Stomach smooth muscle (tissue), 2 donors: ENCODE results near the gene OR10H5.
"Not testable (repeated sequence)": the region's sequence is repeated elsewhere in the genome, so short reads cannot be mapped to it uniquely, and the experiment has no call there.

ENCODE experiments used
- H3K27ac ChIP-seq: one replicate; pipeline ENCODE4 v1.7.0; 2013; ENCODE audit warnings: mild to moderate bottlenecking, low read length, inconsistent platforms
- H3K27me3 ChIP-seq, 2 donors: one replicate each; pipeline ENCODE4 v1.7.0; 2013; ENCODE audit warnings: low read length in 2 of 2; ENCODE audit not compliant: insufficient read depth in 2 of 2, control insufficient read depth in 1 of 2
- H3K36me3 ChIP-seq, 2 donors: one replicate each; pipeline ENCODE4 v1.7.0; 2013; ENCODE audit warnings: low read length in 2 of 2; ENCODE audit not compliant: control insufficient read depth in 2 of 2, insufficient read depth in 2 of 2
- H3K4me1 ChIP-seq: one replicate; pipeline ENCODE4 v1.7.0; 2013; ENCODE audit warnings: low read length; ENCODE audit not compliant: control insufficient read depth, insufficient read depth
- H3K4me3 ChIP-seq, 2 donors: one replicate each; pipeline ENCODE4 v1.7.0; 2013; ENCODE audit warnings: low read length in 2 of 2
- H3K9ac ChIP-seq, 2 donors: one replicate each; pipeline ENCODE4 v1.7.0; 2013; ENCODE audit warnings: low read length in 2 of 2, mild to moderate bottlenecking in 1 of 2
- H3K9me3 ChIP-seq, 2 donors: one replicate each; pipeline ENCODE4 v1.7.0; 2013; ENCODE audit warnings: low read length in 2 of 2; ENCODE audit not compliant: control insufficient read depth in 2 of 2
- donor health status: healthy.
- donor health status: Pancreatic carcinoma.

OR10H5 gene

GRCh38 chr19:15834232-15834631, 46.8 kb downstream of the OR10H5 start:
- not testable (repeated sequence) for H3K36me3 ChIP-seq, H3K9ac ChIP-seq, H3K9me3 ChIP-seq, H3K27ac ChIP-seq, H3K27me3 ChIP-seq, H3K4me3 ChIP-seq, H3K4me1 ChIP-seq

GRCh38 chr19:15835565-15836329, 48.3 kb downstream of the OR10H5 start:
- H3K27me3 ChIP-seq, H3K36me3 ChIP-seq, H3K4me1 ChIP-seq, H3K9me3 ChIP-seq: not testable (repeated sequence)
- peak overlapping the region; percentile 92 to 100 for H3K9ac ChIP-seq
- H3K27ac ChIP-seq = peak overlapping the region; percentile 99
- peak overlapping the region; percentile 47 to 89 for H3K4me3 ChIP-seq

GRCh38 chr19:15836330-15837220, 49.1 kb downstream of the OR10H5 start:
- Histone ChIP-seq H3K9ac (peak overlapping the region; percentile 92 to 100), H3K4me3 (peak overlapping the region; percentile 47 to 89), H3K4me1 (peaks cover 9% of the 10 kb centered on the region), H3K9me3 (no peaks in the 10 kb centered on the region), H3K27me3 (peaks cover 0 to under 1% of the 10 kb centered on the region in 2 donors), H3K36me3 (no peaks in the 10 kb centered on the region), H3K27ac (peak overlapping the region; percentile 99)

- Histone ChIP-seq H3K9me3 (no peaks in the 10 kb centered on the region), H3K4me3 (peak overlapping the region; percentile 47 to 89), H3K9ac (peak overlapping the region; percentile 92 to 100), H3K27me3 (no peaks in the 10 kb centered on the region), H3K36me3 (no peaks in the 10 kb centered on the region), H3K4me1 (peaks cover 9% of the 10 kb centered on the region), H3K27ac (peak overlapping the region; percentile 99)
Measured at GRCh38 chr19:15837221-15837731, 49.8 kb downstream of the OR10H5 start.

GRCh38 chr19:15838351-15838750, 50.9 kb downstream of the OR10H5 start:
- Histone ChIP-seq H3K9ac (no peak overlapping the region), H3K9me3 (no peaks in the 10 kb centered on the region), H3K36me3 (no peaks in the 10 kb centered on the region), H3K4me1 (peaks cover 9% of the 10 kb centered on the region), H3K27ac (no peak overlapping the region), H3K27me3 (no peaks in the 10 kb centered on the region), H3K4me3 (no peak overlapping the region)

GRCh38 chr19:15839888-15840287, 52.4 kb downstream of the OR10H5 start:
- not testable (repeated sequence) for H3K27me3 ChIP-seq, H3K9me3 ChIP-seq, H3K4me3 ChIP-seq, H3K4me1 ChIP-seq, H3K27ac ChIP-seq, H3K9ac ChIP-seq, H3K36me3 ChIP-seq

GRCh38 chr19:15840833-15841232, 53.4 kb downstream of the OR10H5 start:
- H3K4me3 ChIP-seq = no peak overlapping the region
- H3K9me3 ChIP-seq = no peaks in the 10 kb centered on the region
- peaks cover 7% of the 10 kb centered on the region for H3K4me1 ChIP-seq
- no peaks in the 10 kb centered on the region for H3K36me3 ChIP-seq
- no peak overlapping the region for H3K27ac ChIP-seq
- H3K9ac ChIP-seq = no peak overlapping the region
- peaks cover 0 to 2% of the 10 kb centered on the region in 2 donors for H3K27me3 ChIP-seq

GRCh38 chr19:15841875-15842569, 54.6 kb downstream of the OR10H5 start:
- H3K4me1 ChIP-seq = no peaks in the 10 kb centered on the region
- H3K27me3 ChIP-seq = peaks cover 0 to 2% of the 10 kb centered on the region in 2 donors
- no peak overlapping the region for H3K27ac ChIP-seq
- no peaks in the 10 kb centered on the region for H3K36me3 ChIP-seq
- no peak overlapping the region for H3K9ac ChIP-seq
- H3K4me3 ChIP-seq = no peak overlapping the region
- no peaks in the 10 kb centered on the region for H3K9me3 ChIP-seq

- H3K36me3 ChIP-seq = no peaks in the 10 kb centered on the region
- no peak overlapping the region for H3K9ac ChIP-seq
- H3K27ac ChIP-seq = no peak overlapping the region
- peaks cover 0 to 4% of the 10 kb centered on the region in 2 donors for H3K27me3 ChIP-seq
- no peak overlapping the region for H3K4me3 ChIP-seq
- no peaks in the 10 kb centered on the region for H3K4me1 ChIP-seq
- no peaks in the 10 kb centered on the region for H3K9me3 ChIP-seq
Measured at GRCh38 chr19:15843203-15843893, 55.9 kb downstream of the OR10H5 start.

- H3K4me1 ChIP-seq, H3K27ac ChIP-seq, H3K36me3 ChIP-seq, H3K9me3 ChIP-seq, H3K27me3 ChIP-seq, H3K4me3 ChIP-seq, H3K9ac ChIP-seq: not testable (repeated sequence)
Measured at GRCh38 chr19:15843894-15844222, 56.4 kb downstream of the OR10H5 start.
